Mesenchymal stem cell (in vitro differentiated cells and primary cell): ENCODE results near the gene HSPA12A.

ENCODE experiments used
- DNase-seq: peaks from one replicate; pipeline ENCODE4 v3.0.0-alpha.2; 2013
- H2AFZ ChIP-seq: one replicate; pipeline ENCODE4 v1.6.1; 2013; ENCODE audit warnings: low read depth, mild to moderate bottlenecking, control low read depth, inconsistent platforms, low read length, moderate library complexity
- H2AK5ac ChIP-seq: 2 replicates; pipeline ENCODE4 v1.6.1; 2013; ENCODE audit warnings: low read length, moderate library complexity, mild to moderate bottlenecking, inconsistent platforms; ENCODE audit not compliant: severe bottlenecking
- H2BK120ac ChIP-seq: one replicate; pipeline ENCODE4 v1.6.1; 2013; ENCODE audit warnings: low read depth, mild to moderate bottlenecking, inconsistent platforms, low read length, moderate library complexity
- H2BK12ac ChIP-seq, 2 experiments: one replicate each; pipeline ENCODE4 v1.6.1; 2013; ENCODE audit warnings: inconsistent platforms in 2 of 2, low read length in 2 of 2, mild to moderate bottlenecking in 2 of 2, moderate library complexity in 2 of 2, control low read depth in 1 of 2
- H2BK15ac ChIP-seq: one replicate; pipeline ENCODE4 v1.6.1; 2013; ENCODE audit warnings: mild to moderate bottlenecking, low read depth, inconsistent platforms; ENCODE audit not compliant: poor library complexity, severe bottlenecking
- H2BK5ac ChIP-seq: 2 replicates; pipeline ENCODE4 v1.6.1; 2013; ENCODE audit warnings: low read depth, mild to moderate bottlenecking, low read length, control low read depth, inconsistent platforms; ENCODE audit not compliant: poor library complexity, severe bottlenecking
- H3K14ac ChIP-seq, 2 experiments: one replicate each; pipeline ENCODE4 v1.6.1; 2013; ENCODE audit warnings: inconsistent platforms in 2 of 2, low read length in 2 of 2, control low read depth in 1 of 2, mild to moderate bottlenecking in 1 of 2, moderate library complexity in 1 of 2
- H3K18ac ChIP-seq, 2 experiments: one replicate each; pipeline ENCODE4 v1.6.1; 2013; ENCODE audit warnings: inconsistent platforms in 2 of 2, low read length in 2 of 2, control low read depth in 1 of 2, low read depth in 1 of 2, mild to moderate bottlenecking in 1 of 2
- H3K23ac ChIP-seq, 2 experiments: one replicate each; pipeline ENCODE4 v1.6.1; 2013; ENCODE audit warnings: inconsistent platforms in 2 of 2, low read length in 2 of 2, mild to moderate bottlenecking in 2 of 2, moderate library complexity in 2 of 2, control low read depth in 1 of 2
- H3K27ac ChIP-seq: 2 replicates; pipeline ENCODE4 v1.5.1; 2013; ENCODE audit warnings: mild to moderate bottlenecking, moderate library complexity, low read length, control low read depth, inconsistent platforms; ENCODE audit not compliant: poor library complexity, severe bottlenecking
- H3K27me3 ChIP-seq, 2 experiments: 2 replicates each; pipeline versions ENCODE4 v1.6.1 to v1.7.0; 2013; ENCODE audit warnings: low read length in 2 of 2, mild to moderate bottlenecking in 2 of 2, moderate library complexity in 2 of 2, control low read depth in 1 of 2, inconsistent platforms in 1 of 2; ENCODE audit not compliant: control insufficient read depth in 1 of 2, insufficient read depth in 1 of 2
- H3K36me3 ChIP-seq, 2 experiments: 2 replicates each; pipeline versions ENCODE4 v1.6.1 to v1.7.0; 2013; ENCODE audit warnings: low read length in 2 of 2, control low read depth in 1 of 2, inconsistent platforms in 1 of 2, low read depth in 1 of 2, mild to moderate bottlenecking in 1 of 2; ENCODE audit not compliant: insufficient read depth in 2 of 2, control insufficient read depth in 1 of 2
- H3K4ac ChIP-seq, 2 experiments: one replicate each; pipeline ENCODE4 v1.6.1; 2013; ENCODE audit warnings: inconsistent platforms in 2 of 2, low read length in 2 of 2, mild to moderate bottlenecking in 2 of 2, moderate library complexity in 2 of 2, control low read depth in 1 of 2, low read depth in 1 of 2
- H3K4me1 ChIP-seq: 2 replicates; pipeline ENCODE4 v1.6.1; 2013; ENCODE audit warnings: low read depth, low read length, control low read depth; ENCODE audit not compliant: control insufficient read depth, insufficient read depth
- H3K4me2 ChIP-seq: 2 replicates; pipeline ENCODE4 v1.6.1; 2013; ENCODE audit warnings: low read length, mild to moderate bottlenecking, inconsistent platforms; ENCODE audit not compliant: poor library complexity, severe bottlenecking
- H3K4me3 ChIP-seq, 2 experiments: 2 replicates each; pipeline versions ENCODE4 v1.5.1 to v1.7.0; 2013; ENCODE audit warnings: low read length in 2 of 2, mild to moderate bottlenecking in 2 of 2, control low read depth in 1 of 2, low read depth in 1 of 2; ENCODE audit not compliant: insufficient read depth in 1 of 2
- H3K79me1 ChIP-seq: replicated peaks from 2 replicates; pipeline ENCODE4 v1.6.1; 2013; ENCODE audit warnings: mild to moderate bottlenecking, control low read depth, low read length, inconsistent platforms; ENCODE audit not compliant: poor library complexity, severe bottlenecking
- H3K9ac ChIP-seq: 2 replicates; pipeline ENCODE4 v1.7.0; 2013; ENCODE audit warnings: mild to moderate bottlenecking, low read length, moderate library complexity
- H3K9me3 ChIP-seq: 2 replicates; pipeline ENCODE4 v1.7.0; 2013; ENCODE audit warnings: mild to moderate bottlenecking, low read length; ENCODE audit not compliant: control insufficient read depth
- H4K8ac ChIP-seq: one replicate; pipeline ENCODE4 v1.6.1; 2013; ENCODE audit warnings: inconsistent platforms, mild to moderate bottlenecking, low read length, moderate library complexity
- H4K91ac ChIP-seq: one replicate; pipeline ENCODE4 v1.6.1; 2013; ENCODE audit warnings: mild to moderate bottlenecking, low read length, inconsistent platforms
- WGBS: methylation state at CpG from one replicate; pipeline ENCODE4 v1.1.7; 2013; ENCODE audit warnings: mixed read lengths; 5-methylcytosine and 5-hydroxymethylcytosine counted together

HSPA12A gene

DNA sequence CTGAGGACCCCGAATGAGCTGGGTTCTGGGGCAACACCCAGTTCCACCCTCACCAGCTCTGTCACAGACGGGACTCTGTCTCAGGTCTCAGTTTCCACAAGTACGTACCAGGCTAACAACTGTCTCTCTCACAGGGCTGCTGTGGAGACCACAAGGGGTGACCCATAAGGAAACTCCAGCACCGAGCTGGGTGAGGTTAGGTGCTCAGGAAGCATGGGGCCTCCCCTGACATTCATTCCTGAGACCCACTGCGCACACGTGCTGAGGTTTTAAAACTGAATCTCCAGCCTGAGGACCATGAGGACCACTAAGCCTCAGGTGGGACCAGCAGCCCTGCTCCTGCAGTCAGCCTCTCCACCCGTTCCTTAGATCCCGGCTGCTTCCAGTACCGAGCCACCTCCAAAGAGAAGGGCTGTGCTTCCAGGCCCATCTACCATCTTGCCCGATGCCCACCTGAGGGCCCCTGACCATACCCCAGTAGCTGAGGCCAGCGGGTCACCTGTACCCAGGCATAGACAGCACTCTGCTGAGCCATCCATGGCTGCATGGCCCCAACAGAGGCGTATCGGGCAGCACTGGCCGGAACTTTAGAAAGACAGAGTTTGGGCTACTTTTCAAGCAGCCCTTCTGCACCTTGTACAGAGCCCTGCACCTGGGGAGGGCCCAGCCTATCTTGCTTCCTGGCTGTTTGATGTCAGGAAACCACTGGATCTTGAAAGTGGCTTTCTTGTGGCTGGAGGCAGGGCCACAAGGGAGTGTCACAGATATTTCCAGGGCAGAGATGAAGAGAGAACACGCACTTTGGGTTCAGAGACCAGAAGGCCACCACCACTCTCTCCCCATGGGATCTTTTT, 18.7 kb downstream of the HSPA12A start:
- DNase-seq: no peak
- Histone ChIP-seq H2AK5ac (peak overlapping the region; percentile 80), H3K27me3 (no peaks in the 10 kb centered on the region), H3K18ac (no peak overlapping the region), H3K9me3 (no peaks in the 10 kb centered on the region), H2AFZ (no peak overlapping the region), H4K91ac (no peak overlapping the region), H2BK5ac (peak overlapping the region; percentile 57), H3K9ac (no peak overlapping the region), H3K4me3 (no peak overlapping the region), H3K14ac (no peak overlapping the region), H3K27ac (peak overlapping the region; percentile 98), H3K23ac (no peak overlapping the region), H3K4me1 (peaks cover 59% of the 10 kb centered on the region), H3K4ac (no peak overlapping the region), H2BK15ac (no peak overlapping the region), H2BK12ac (no peak overlapping the region), H2BK120ac (no peak overlapping the region), H3K36me3 (peaks cover 8 to 33% of the 10 kb centered on the region in 2 experiments), H3K79me1 (peaks cover 23% of the 10 kb centered on the region), H3K4me2 (no peak overlapping the region), H4K8ac (no peak overlapping the region)
- 92% methylated on average over 14 of the region's 15 CpGs for WGBS

DNA sequence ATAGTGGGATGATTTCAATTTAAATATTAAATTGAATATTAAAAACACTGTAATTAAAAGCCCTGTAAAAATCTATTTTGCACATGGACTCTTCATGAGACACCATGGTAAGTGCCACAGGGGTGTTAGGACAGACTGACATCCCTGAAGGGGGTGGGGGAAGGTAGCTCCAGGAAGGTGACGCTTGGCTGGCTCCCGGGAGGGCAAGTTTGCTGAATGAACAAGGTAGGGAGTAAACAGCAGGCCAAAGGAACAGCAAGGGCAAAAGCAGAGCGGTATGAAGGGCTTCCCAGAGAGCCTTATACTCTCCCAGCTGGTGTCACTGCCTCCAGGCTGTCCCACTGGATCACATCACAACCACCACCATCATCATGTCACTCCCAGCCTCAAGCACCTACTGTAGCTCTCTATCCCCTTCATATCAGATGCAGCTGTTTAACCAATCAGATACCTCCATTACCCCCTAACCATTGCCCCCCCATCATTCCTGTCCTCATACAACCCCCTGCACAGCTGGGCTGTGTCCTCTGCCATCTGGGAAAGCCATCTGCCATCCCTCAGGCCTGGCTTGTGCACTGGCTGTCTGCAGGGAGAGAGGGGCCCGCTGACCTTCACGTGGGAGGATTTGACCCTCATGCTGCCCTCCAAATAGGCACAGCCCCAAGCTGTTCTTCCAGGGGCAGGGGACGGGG, 19.5 kb downstream of the HSPA12A start:
- H2BK120ac ChIP-seq: no peak overlapping the region
- no peak overlapping the region for H3K9ac ChIP-seq
- H2BK12ac ChIP-seq: no peak overlapping the region
- no peak overlapping the region for H3K4me2 ChIP-seq
- no peak overlapping the region for H3K4me3 ChIP-seq
- no peak overlapping the region for H3K14ac ChIP-seq
- H2BK5ac ChIP-seq: peak overlapping the region; percentile 74
- H2BK15ac ChIP-seq: no peak overlapping the region
- WGBS: 87% methylated on average over 6 of the region's 6 CpGs
- H3K79me1 ChIP-seq: peaks cover 23% of the 10 kb centered on the region
- peak overlapping the region in 1 of 2 experiments; percentile 46 for H3K23ac ChIP-seq
- no peak overlapping the region for H2AFZ ChIP-seq
- H3K4ac ChIP-seq: no peak overlapping the region
- no peak overlapping the region for H4K91ac ChIP-seq
- H3K4me1 ChIP-seq: peaks cover 65% of the 10 kb centered on the region
- H3K18ac ChIP-seq: no peak overlapping the region
- H3K9me3 ChIP-seq: no peaks in the 10 kb centered on the region
- H3K36me3 ChIP-seq: peaks cover 8 to 33% of the 10 kb centered on the region in 2 experiments
- H3K27me3 ChIP-seq: no peaks in the 10 kb centered on the region
- peak overlapping the region; percentile 98 for H3K27ac ChIP-seq
- peak overlapping the region; percentile 80 for H2AK5ac ChIP-seq
- no peak for DNase-seq
- no peak overlapping the region for H4K8ac ChIP-seq

DNA sequence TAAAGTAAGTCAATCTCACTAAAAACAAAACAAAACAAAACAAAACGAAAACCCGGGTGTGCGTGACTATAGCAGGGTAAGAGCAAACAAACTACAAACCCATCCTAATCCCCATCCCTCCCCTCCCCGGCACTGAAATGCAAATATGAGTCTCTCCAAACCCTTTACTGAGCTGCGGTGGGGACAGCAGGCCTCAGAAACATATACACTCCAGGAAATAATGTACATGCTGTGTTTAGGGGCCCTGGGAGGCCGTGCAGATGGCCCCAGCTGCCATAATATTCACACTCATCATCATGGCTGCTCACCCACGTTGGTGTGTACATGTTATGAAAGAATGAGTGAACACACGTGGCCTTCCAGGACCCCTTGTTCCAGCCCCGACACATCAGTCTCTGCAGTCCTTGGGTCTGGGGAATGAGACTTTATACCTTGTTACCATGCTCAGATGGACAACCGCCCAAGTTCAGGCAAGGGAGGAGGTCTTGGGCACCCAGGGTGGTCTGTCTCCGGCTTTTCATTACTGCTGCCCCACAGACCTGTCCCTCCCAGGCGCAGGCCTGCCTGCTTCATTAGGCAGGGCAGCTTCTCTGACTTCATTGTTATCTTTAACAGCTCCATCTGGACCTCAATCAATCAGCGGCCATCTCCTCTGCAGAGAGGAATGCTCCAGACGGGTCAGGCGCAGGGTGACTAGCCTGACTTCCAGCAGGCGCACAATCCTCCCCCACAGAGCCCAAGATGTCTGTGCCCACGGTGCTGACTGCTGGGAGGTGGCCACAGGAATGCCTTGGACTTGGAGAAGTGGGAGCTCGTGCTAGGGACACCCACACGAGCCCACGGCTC, 20.6 kb downstream of the HSPA12A start:
- no peak overlapping the region for H4K91ac ChIP-seq
- no peak overlapping the region for H2AFZ ChIP-seq
- peaks cover 24% of the 10 kb centered on the region for H3K79me1 ChIP-seq
- no peak overlapping the region for H3K23ac ChIP-seq
- H3K4me3 ChIP-seq: no peak overlapping the region
- H3K4me1 ChIP-seq: peaks cover 64% of the 10 kb centered on the region
- no peak overlapping the region for H4K8ac ChIP-seq
- DNase-seq: peak; percentile 49
- 66% methylated on average over 17 of the region's 20 CpGs for WGBS
- H3K27me3 ChIP-seq: no peaks in the 10 kb centered on the region
- H2AK5ac ChIP-seq: peak overlapping the region; percentile 77
- H3K9ac ChIP-seq: no peak overlapping the region
- H3K4ac ChIP-seq: no peak overlapping the region
- H3K9me3 ChIP-seq: no peaks in the 10 kb centered on the region
- no peak overlapping the region for H3K18ac ChIP-seq
- no peak overlapping the region for H2BK12ac ChIP-seq
- H3K36me3 ChIP-seq: peaks cover 7 to 32% of the 10 kb centered on the region in 2 experiments
- no peak overlapping the region for H2BK120ac ChIP-seq
- peak overlapping the region; percentile 98 for H3K27ac ChIP-seq
- no peak overlapping the region for H2BK15ac ChIP-seq
- peak overlapping the region; percentile 98 for H2BK5ac ChIP-seq
- no peak overlapping the region for H3K14ac ChIP-seq
- H3K4me2 ChIP-seq: peak overlapping the region; percentile 43
